ENCODE data around the gene CRELD1.
A peak's percentile ranks its signal among the peaks of the same experiment; 100 is the strongest.

CRELD1 gene

DNA sequence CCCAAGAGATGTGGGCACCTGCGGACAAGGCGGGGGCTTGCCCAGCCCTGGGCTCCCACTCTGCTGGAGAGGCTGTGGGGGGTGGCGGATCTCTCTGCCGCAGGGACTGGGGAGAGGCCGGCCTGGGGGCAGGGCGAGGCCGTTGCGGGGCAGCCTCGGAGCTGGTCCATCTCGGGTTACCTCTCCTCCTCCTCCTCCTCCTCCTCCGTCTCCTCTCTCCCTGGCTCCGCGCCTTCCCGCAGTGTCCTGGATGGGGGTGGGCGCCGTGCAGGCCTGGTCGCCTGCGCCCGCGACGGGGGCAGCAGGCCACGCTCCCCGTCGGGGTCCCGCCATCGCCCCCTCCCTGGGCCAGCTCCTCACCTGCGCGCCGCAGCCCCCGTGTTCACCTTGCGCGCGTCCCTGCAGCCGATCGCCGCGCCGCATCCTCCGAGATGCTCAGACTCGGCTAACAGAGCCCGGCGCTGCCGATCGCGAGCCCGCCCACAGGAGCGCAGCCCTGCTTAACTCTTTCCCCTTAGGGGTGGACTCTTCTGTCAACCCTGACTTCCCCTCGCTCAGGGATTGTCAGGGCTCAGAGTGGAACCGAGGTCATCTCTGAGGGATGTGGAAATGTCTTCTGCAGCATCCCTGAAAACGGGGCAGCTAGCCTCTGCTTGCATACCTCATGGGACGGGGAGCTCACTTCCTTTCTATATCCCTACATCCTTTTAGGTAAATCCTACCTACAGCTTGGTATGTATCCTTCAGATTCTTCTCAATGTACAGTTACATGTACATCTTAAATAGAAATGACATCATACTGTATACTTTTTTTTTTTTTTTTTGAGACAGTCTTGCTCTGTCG is 18.6 kb downstream of the CRELD1 start, which contains the start of gene PRRT3:
Gene PRRT3 (minus strand): TSS at position 447 of the 844 bp plus-strand sequence. CDS start 2,293 bp downstream, outside the sequence.
- no CpG with 5 or more reads among the region's 52 CpGs for WGBS, 2 donors (ENCODE audit: extremely low coverage in 2 of 2, insufficient read length in 2 of 2, insufficient replicate concordance in 1 of 2)
- peaks cover 0 to 1% of the 10 kb centered on the region in 2 donors for H3K9me3 ChIP-seq (replicated peaks in 1 of 2; ENCODE audit: control insufficient read depth in 2 of 2, insufficient read depth in 1 of 2, low read depth in 1 of 2, low read length in 2 of 2)
- H3K14ac ChIP-seq (ENCODE audit: low read length) = peak within 1 kb of the TSS; percentile 89
- H4K8ac ChIP-seq (ENCODE audit: low read depth, low read length) = no peak within 1 kb of the TSS
- peak; percentile 48 for DNase-seq (ENCODE audit: low spot score)
- peak within 1 kb of the TSS; percentile 95 for H3K4me2 ChIP-seq (ENCODE audit: insufficient read depth, low read length, poor library complexity, severe bottlenecking)
- no peak within 1 kb of the TSS for H2AK5ac ChIP-seq (ENCODE audit: low read depth, low read length)
- no peak within 1 kb of the TSS for H3K4ac ChIP-seq (ENCODE audit: low read length)
- H3K79me1 ChIP-seq (ENCODE audit: low read depth, low read length) = peaks cover 7% of the 10 kb centered on the region
- peaks cover 0 to 12% of the 10 kb centered on the region in 2 donors for H3K4me1 ChIP-seq (ENCODE audit: control insufficient read depth in 2 of 2, insufficient read depth in 1 of 2, low read depth in 1 of 2, low read length in 2 of 2)
- H3K36me3 ChIP-seq (replicated peaks in 1 of 2; ENCODE audit: control insufficient read depth in 2 of 2, insufficient read depth in 2 of 2, low read length in 2 of 2) = peaks cover 4 to 7% of the 10 kb centered on the region in 2 donors
- peak within 1 kb of the TSS; percentile 96 for H3K18ac ChIP-seq (ENCODE audit: low read length)
- peak within 1 kb of the TSS; percentile 94 for H2AFZ ChIP-seq (ENCODE audit: low read length)
- no peak within 1 kb of the TSS for H2BK120ac ChIP-seq (ENCODE audit: low read depth, low read length)
- H2BK5ac ChIP-seq (ENCODE audit: low read length) = no peak within 1 kb of the TSS
- no peaks in the 10 kb centered on the region for H3K27me3 ChIP-seq (ENCODE audit: control insufficient read depth in 3 of 3, insufficient read depth in 3 of 3, low read depth in 1 of 3, low read length in 3 of 3)
- H3K27ac ChIP-seq (replicated peaks; ENCODE audit: low read length) = no peak within 1 kb of the TSS
- H2BK12ac ChIP-seq (ENCODE audit: low read length) = no peak within 1 kb of the TSS
- peak within 1 kb of the TSS; percentile 66 to 95 for H3K4me3 ChIP-seq (ENCODE audit: low read length in 2 of 2)
- H3K23ac ChIP-seq (ENCODE audit: low read depth, low read length, poor library complexity) = peak within 1 kb of the TSS; percentile 57
- H4K91ac ChIP-seq (ENCODE audit: low read depth, low read length, poor library complexity) = peak within 1 kb of the TSS; percentile 92
- peak within 1 kb of the TSS; percentile 67 for H2BK15ac ChIP-seq (ENCODE audit: low read length)
- peak within 1 kb of the TSS; percentile 90 for H3K9ac ChIP-seq (ENCODE audit: low read depth, low read length, poor library complexity)

DNA sequence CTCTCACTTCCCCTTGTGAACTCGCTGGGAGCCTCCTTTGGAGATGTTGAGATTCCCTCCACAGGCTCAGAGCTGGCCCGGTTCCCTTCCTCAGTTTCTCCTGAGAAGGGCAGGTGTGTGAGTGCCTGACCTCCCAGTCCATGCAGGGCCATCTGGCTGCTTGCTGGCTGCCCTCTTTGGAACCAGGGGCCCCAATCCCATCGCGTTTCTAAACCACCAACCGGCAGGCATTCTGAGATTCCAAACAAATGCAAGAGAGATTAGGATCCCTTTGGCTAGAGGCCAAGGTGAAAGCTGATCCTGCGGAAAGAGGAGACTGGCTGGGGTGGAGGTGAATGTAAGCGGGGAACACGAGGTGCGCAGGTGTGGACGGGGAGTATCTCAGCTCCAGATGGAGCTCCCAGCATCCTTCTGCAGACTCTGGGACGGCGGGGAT is 21.5 kb downstream of the CRELD1 start:
- peaks cover 0 to 7% of the 10 kb centered on the region in 2 donors for H3K4me1 ChIP-seq (ENCODE audit: control insufficient read depth in 2 of 2, insufficient read depth in 1 of 2, low read depth in 1 of 2, low read length in 2 of 2)
- no peak overlapping the region for H3K4me3 ChIP-seq (ENCODE audit: low read length in 2 of 2)
- no peak overlapping the region for H3K14ac ChIP-seq (ENCODE audit: low read length)
- H4K8ac ChIP-seq (ENCODE audit: low read depth, low read length) = no peak overlapping the region
- H2AFZ ChIP-seq (ENCODE audit: low read length) = peak overlapping the region; percentile 62
- H3K9me3 ChIP-seq (replicated peaks in 1 of 2; ENCODE audit: control insufficient read depth in 2 of 2, insufficient read depth in 1 of 2, low read depth in 1 of 2, low read length in 2 of 2) = no peaks in the 10 kb centered on the region
- peak overlapping the region; percentile 16 for H3K9ac ChIP-seq (ENCODE audit: low read depth, low read length, poor library complexity)
- H4K91ac ChIP-seq (ENCODE audit: low read depth, low read length, poor library complexity) = no peak overlapping the region
- no peaks in the 10 kb centered on the region for H3K36me3 ChIP-seq (replicated peaks in 1 of 2; ENCODE audit: control insufficient read depth in 2 of 2, insufficient read depth in 2 of 2, low read length in 2 of 2)
- H3K23ac ChIP-seq (ENCODE audit: low read depth, low read length, poor library complexity) = no peak overlapping the region
- no peak overlapping the region for H3K4ac ChIP-seq (ENCODE audit: low read length)
- no peak overlapping the region for H2AK5ac ChIP-seq (ENCODE audit: low read depth, low read length)
- H3K79me1 ChIP-seq (ENCODE audit: low read depth, low read length) = peaks cover 2% of the 10 kb centered on the region
- no peaks in the 10 kb centered on the region for H3K27me3 ChIP-seq (ENCODE audit: control insufficient read depth in 3 of 3, insufficient read depth in 3 of 3, low read depth in 1 of 3, low read length in 3 of 3)
- WGBS, 2 donors (ENCODE audit: extremely low coverage in 2 of 2, insufficient read length in 2 of 2, insufficient replicate concordance in 1 of 2) = no CpG with 5 or more reads among the region's 12 CpGs
- no peak overlapping the region for H3K27ac ChIP-seq (replicated peaks; ENCODE audit: low read length)
- no peak overlapping the region for H2BK12ac ChIP-seq (ENCODE audit: low read length)
- H3K4me2 ChIP-seq (ENCODE audit: insufficient read depth, low read length, poor library complexity, severe bottlenecking) = no peak overlapping the region
- no peak overlapping the region for H2BK15ac ChIP-seq (ENCODE audit: low read length)
- H2BK120ac ChIP-seq (ENCODE audit: low read depth, low read length) = no peak overlapping the region
- no peak overlapping the region for H2BK5ac ChIP-seq (ENCODE audit: low read length)
- no peak overlapping the region for H3K18ac ChIP-seq (ENCODE audit: low read length)
- no peak for DNase-seq (ENCODE audit: low spot score)

DNA sequence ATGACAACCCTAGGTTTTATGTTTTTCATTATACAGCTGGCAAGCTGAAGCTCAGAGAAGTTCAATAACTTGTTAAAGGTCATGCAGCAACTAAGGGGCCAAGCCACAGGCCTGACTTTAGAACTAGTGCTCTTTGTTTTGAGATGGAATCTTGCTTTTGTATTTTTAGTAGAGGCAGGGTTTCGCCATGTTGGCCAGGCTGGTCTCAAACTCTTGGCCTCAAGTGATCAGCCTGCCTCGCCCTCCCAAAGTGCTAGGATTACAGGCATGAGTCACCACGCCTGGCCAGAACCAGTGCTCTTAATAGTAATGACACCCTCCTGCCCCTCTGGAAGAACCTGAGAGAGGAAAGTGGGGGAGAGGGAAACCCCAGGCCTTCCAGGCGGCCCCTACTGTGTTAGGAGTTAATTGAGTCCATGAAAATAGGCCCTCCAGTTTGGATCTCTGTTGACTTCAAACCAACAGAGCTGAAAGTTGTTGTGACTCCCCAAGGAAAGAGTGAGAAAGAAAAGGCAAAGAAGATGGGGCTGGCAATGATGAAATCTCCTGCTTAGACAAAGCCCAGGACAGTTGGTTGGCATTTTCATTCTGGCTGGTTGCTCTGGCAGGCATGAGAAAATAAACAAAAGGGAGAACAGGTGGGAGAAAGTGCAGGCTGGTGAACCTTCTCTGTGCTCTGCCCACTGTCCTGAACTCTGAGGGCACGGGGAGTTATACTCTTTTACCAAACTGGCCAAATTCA is 22.1 kb downstream of the CRELD1 start:
- DNase-seq (ENCODE audit: low spot score) = no peak
- Histone ChIP-seq H3K4me1 (ENCODE audit: control insufficient read depth in 2 of 2, insufficient read depth in 1 of 2, low read depth in 1 of 2, low read length in 2 of 2) (peaks cover 0 to 7% of the 10 kb centered on the region in 2 donors), H3K36me3 (replicated peaks in 1 of 2; ENCODE audit: control insufficient read depth in 2 of 2, insufficient read depth in 2 of 2, low read length in 2 of 2) (no peaks in the 10 kb centered on the region), H2BK15ac (ENCODE audit: low read length) (no peak overlapping the region), H4K91ac (ENCODE audit: low read depth, low read length, poor library complexity) (no peak overlapping the region), H2AFZ (ENCODE audit: low read length) (no peak overlapping the region), H3K27me3 (ENCODE audit: control insufficient read depth in 3 of 3, insufficient read depth in 3 of 3, low read depth in 1 of 3, low read length in 3 of 3) (no peaks in the 10 kb centered on the region), H3K79me1 (ENCODE audit: low read depth, low read length) (peaks cover 2% of the 10 kb centered on the region), H2BK12ac (ENCODE audit: low read length) (no peak overlapping the region), H3K9ac (ENCODE audit: low read depth, low read length, poor library complexity) (no peak overlapping the region), H4K8ac (ENCODE audit: low read depth, low read length) (no peak overlapping the region), H3K14ac (ENCODE audit: low read length) (no peak overlapping the region), H3K18ac (ENCODE audit: low read length) (no peak overlapping the region), H2AK5ac (ENCODE audit: low read depth, low read length) (no peak overlapping the region), H3K4me3 (ENCODE audit: low read length in 2 of 2) (no peak overlapping the region), H3K27ac (replicated peaks; ENCODE audit: low read length) (no peak overlapping the region), H2BK120ac (ENCODE audit: low read depth, low read length) (no peak overlapping the region), H3K9me3 (replicated peaks in 1 of 2; ENCODE audit: control insufficient read depth in 2 of 2, insufficient read depth in 1 of 2, low read depth in 1 of 2, low read length in 2 of 2) (no peaks in the 10 kb centered on the region), H3K4me2 (ENCODE audit: insufficient read depth, low read length, poor library complexity, severe bottlenecking) (no peak overlapping the region), H2BK5ac (ENCODE audit: low read length) (no peak overlapping the region), H3K23ac (ENCODE audit: low read depth, low read length, poor library complexity) (no peak overlapping the region), H3K4ac (ENCODE audit: low read length) (no peak overlapping the region)
- WGBS, 2 donors (ENCODE audit: extremely low coverage in 2 of 2, insufficient read length in 2 of 2, insufficient replicate concordance in 1 of 2) = no CpG with 5 or more reads among the region's 5 CpGs

DNA sequence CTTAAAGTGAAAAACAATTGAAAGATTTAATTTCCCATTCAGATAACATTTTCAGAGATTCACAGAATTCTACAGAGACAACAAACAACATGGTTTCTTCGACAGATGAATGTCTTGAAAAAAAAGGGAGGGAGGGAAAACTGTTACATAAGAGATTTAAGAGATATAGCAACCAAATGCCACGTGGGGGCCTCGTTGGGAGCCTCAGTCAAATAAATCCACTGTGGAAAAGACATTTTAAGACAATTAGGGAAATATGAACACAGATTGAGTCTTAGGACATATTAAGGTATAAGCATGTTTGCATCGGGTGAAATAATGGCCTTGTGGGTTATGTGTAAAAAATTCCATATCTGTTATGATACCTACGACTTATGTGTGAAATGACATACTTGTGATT is 23.6 kb downstream of the CRELD1 start:
- Histone ChIP-seq H4K8ac (ENCODE audit: low read depth, low read length) (no peak overlapping the region), H3K36me3 (replicated peaks in 1 of 2; ENCODE audit: control insufficient read depth in 2 of 2, insufficient read depth in 2 of 2, low read length in 2 of 2) (no peaks in the 10 kb centered on the region), H2BK120ac (ENCODE audit: low read depth, low read length) (no peak overlapping the region), H3K79me1 (ENCODE audit: low read depth, low read length) (peaks cover 2% of the 10 kb centered on the region), H3K27ac (replicated peaks; ENCODE audit: low read length) (no peak overlapping the region), H3K18ac (ENCODE audit: low read length) (no peak overlapping the region), H3K4me3 (ENCODE audit: low read length in 2 of 2) (no peak overlapping the region), H2AFZ (ENCODE audit: low read length) (no peak overlapping the region), H4K91ac (ENCODE audit: low read depth, low read length, poor library complexity) (no peak overlapping the region), H3K23ac (ENCODE audit: low read depth, low read length, poor library complexity) (no peak overlapping the region), H3K4me2 (ENCODE audit: insufficient read depth, low read length, poor library complexity, severe bottlenecking) (no peak overlapping the region), H2AK5ac (ENCODE audit: low read depth, low read length) (no peak overlapping the region), H3K14ac (ENCODE audit: low read length) (no peak overlapping the region), H3K27me3 (ENCODE audit: control insufficient read depth in 3 of 3, insufficient read depth in 3 of 3, low read depth in 1 of 3, low read length in 3 of 3) (no peaks in the 10 kb centered on the region), H3K4ac (ENCODE audit: low read length) (no peak overlapping the region), H3K9me3 (replicated peaks in 1 of 2; ENCODE audit: control insufficient read depth in 2 of 2, insufficient read depth in 1 of 2, low read depth in 1 of 2, low read length in 2 of 2) (no peaks in the 10 kb centered on the region), H2BK5ac (ENCODE audit: low read length) (no peak overlapping the region), H3K9ac (ENCODE audit: low read depth, low read length, poor library complexity) (no peak overlapping the region), H2BK15ac (ENCODE audit: low read length) (no peak overlapping the region), H3K4me1 (ENCODE audit: control insufficient read depth in 2 of 2, insufficient read depth in 1 of 2, low read depth in 1 of 2, low read length in 2 of 2) (peaks cover 0 to 4% of the 10 kb centered on the region in 2 donors), H2BK12ac (ENCODE audit: low read length) (no peak overlapping the region)
- no peak for DNase-seq (ENCODE audit: low spot score)
- no CpG with 5 or more reads among the region's 5 CpGs for WGBS, 2 donors (ENCODE audit: extremely low coverage in 2 of 2, insufficient read length in 2 of 2, insufficient replicate concordance in 1 of 2)

Measured in neuronal stem cell (in vitro differentiated cells).